ENCODE measurements around the gene PTPN3.

The PTPN3 gene

DNA sequence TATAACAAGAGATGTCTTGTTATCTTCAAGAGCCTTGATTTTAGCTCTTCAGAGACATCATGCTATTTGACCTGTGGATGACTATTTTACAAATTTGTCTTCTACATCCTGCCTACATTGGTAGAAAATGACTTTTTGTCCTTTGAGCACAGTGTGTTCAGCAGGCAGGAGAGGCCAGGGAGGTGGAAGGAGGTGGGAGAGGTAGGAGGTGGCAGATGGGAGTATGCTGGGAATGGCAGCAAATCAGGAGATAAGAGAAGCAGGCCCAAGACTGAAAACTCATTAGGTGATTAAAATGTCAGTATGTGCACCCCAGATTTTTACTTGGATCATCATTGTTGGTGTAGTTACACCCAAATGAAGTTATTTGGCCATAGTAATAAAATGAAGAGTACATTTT lies 44.1 kb downstream of the PTPN3 start:
- no peak for DNase-seq (ENCODE audit: low read depth)

DNA sequence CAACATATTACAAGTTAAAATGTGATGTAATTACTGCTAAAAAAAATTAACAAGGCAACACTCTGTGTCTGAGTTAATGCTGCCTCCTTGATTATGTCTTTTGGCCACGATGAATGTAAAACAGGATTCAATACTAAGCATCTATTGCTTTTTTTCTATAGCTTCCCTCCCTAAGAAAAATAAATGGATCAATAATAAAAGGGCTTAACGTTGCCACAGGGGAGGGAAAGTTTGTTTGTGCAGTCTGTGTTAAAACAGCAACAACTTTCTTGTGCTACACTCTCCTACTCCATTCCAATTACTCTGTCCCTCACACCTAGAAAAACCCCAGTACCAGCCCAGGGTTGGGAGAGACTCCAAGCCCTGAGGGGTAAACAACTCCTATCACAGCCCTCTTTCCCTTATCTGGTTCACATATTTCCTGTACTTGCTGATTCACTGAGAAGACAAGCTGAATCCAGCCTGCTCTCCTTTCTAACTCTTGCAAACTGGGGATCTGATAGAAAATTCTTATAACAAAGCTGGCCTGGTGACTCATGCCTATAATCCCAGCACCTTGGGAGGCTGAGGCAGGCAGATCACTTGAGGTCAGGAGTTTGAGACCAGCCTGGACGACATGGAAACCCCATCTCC lies 44.8 kb downstream of the PTPN3 start:
- peak; percentile 47 for DNase-seq (ENCODE audit: low read depth)

GRCh38 chr9:109452761-109453160 lies 45.3 kb downstream of the PTPN3 start:
- peak; percentile 70 for DNase-seq (ENCODE audit: low read depth)

DNA sequence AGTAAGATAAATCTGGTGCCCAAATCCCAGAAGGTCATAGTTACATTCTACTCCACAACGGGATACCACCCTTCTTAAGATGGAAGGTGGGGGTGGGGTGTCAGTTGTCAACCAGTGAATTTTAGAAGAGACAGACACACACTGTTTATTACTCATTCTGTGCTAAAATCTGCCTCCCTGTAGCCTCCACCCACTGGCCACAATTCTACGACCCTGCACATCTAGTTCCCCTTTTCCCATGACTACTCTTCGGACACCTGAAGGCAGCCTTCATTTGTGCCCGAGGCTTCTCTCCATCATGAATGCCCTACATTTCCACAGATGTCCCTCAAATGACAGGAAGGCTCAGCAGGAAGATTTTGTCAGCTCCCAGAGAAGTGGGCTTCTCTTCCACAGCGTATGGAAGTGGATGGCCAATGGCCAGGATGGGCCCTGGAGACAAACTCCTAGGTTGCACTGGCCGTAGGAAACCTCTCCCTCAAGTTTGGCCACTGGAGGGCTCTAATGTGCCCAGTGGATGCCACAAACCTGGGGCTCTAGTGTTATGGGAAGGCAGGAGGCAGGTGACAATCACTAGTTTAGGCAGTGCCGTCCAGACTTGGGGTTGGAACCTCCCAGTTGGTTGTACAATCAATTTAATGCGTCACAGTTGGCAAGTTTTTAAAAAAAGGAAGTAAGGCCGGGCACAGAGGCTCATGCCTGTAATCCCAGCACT lies 46.6 kb downstream of the PTPN3 start:
- DNase-seq (ENCODE audit: low read depth): no peak

- DNase-seq (ENCODE audit: low read depth): peak; percentile 27
Observed at GRCh38 chr9:109450346-109450745, 47.8 kb downstream of the PTPN3 start.

GRCh38 chr9:109449036-109449798 lies 48.9 kb downstream of the PTPN3 start:
- DNase-seq (ENCODE audit: low read depth): no peak

DNA sequence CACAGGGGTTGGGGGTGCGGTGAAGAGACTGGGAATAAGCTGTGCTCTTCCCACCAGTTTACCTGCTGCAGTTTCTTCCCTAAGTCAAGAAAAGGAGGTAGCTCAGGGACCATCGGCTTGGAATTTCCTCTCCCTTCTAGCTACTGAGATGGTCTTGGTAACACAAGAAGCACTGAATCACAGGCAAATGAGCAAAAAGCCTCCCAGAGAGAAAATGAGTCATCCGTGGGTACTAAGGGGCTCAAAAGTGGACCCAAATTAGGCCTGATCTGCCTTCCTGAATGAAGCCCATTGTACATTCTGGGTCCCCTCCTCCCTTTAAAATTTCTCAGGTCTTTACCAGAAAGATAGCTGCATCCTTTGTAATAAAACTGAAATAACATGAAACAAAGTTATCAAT lies 49.9 kb downstream of the PTPN3 start:
- peak; percentile 60 for DNase-seq (ENCODE audit: low read depth)

DNA sequence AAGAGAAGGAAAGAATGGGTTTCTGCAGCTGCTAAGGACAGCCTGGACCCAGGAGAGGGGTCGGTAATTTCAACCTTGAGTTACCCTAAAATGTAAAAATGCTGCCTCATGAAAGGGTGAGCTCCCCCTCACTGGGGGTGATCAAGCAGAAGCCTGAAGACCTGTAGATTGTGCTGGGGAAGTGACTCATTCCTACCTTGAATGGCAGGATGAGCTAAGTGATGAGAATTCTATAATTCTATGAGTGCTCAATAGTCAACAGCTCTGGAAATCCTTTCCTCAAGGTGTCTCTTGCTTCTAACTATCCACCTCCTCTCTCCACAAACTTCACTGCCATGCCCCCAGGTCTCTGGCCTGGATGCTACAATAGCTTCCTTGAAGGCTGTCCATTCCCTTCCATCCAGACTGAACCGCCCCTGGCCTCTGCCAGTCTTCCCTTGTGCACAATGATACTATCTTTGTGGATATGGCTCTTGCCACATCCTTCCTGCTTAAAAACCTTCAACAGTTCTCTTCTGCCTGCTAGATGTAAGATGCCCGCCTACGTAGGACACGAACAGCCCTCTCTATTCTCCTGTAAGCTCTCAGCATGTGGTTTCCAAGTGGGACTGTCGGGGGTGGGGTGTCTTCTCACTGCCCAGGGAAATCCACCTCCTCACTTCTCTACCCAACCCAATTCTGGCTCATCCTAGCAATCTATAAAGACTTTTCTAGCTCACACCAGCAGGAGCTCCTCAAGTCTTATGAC lies 50.6 kb downstream of the PTPN3 start:
- DNase-seq (ENCODE audit: low read depth): no peak

- peak; percentile 29 for DNase-seq (ENCODE audit: low read depth)
Observed at GRCh38 chr9:109444771-109445320, 53.3 kb downstream of the PTPN3 start.

DNA sequence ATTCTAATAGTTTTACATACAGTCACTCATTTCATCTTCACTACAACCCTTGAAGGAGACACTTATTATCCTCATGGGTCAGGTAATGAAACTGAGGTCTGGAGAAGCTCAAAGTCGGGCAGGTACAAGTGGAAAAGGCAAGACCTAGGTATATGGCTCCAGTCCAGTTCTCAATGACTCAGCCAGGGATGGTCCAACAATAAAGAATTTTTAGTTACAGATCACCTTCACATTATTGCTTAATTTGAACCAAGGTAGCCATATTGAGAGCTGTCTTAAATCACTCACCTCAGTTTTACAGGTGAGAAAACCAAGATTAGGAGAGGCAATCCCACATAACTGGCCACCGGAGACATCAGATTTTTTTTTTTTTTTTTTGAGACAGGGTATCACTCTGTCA lies 55.4 kb downstream of the PTPN3 start:
- DNase-seq (ENCODE audit: low read depth): no peak

DNA sequence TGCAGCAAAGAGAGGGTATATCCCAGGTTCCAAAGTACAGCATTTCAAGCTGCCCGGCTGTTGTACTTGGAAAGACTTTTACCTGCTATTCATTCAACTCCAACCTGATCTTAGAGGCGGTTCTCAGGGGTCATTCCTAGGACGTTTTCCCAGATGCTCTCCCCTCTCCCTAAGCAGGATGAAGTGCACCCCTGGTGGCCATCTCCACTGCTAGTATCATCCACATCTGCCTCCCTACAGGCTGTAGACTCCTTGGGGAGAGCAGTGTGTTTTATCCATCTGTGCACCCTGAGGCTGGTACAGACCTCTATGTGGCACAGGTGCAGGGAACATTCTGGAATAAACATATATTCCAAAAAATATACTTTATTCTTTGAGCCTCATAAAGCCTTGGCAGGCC lies 56.8 kb downstream of the PTPN3 start:
- DNase-seq (ENCODE audit: low read depth): no peak

GRCh38 chr9:109440797-109441287 lies 57.3 kb downstream of the PTPN3 start:
- DNase-seq (ENCODE audit: low read depth): peak; percentile 78

DNA sequence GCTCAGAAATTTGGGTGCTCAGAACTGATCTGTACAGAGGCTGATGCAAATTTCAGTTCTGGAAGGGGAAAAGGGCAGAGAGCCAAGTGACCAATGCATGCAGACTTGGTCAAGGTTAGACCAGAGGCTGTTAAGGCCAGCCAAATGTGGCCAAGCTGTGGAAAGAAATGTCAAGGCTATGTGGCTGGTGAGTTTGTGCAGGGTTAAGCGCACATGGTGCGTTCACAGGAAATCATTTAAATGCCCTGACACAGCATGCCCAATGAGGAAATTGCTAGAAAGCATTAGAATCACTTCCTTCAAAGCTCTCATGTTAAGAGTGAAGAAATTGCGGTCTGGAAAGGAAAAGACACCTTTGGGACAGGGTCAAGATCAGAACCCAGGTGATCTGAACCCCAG lies 58.0 kb downstream of the PTPN3 start:
- no peak for DNase-seq (ENCODE audit: low read depth)

DNA sequence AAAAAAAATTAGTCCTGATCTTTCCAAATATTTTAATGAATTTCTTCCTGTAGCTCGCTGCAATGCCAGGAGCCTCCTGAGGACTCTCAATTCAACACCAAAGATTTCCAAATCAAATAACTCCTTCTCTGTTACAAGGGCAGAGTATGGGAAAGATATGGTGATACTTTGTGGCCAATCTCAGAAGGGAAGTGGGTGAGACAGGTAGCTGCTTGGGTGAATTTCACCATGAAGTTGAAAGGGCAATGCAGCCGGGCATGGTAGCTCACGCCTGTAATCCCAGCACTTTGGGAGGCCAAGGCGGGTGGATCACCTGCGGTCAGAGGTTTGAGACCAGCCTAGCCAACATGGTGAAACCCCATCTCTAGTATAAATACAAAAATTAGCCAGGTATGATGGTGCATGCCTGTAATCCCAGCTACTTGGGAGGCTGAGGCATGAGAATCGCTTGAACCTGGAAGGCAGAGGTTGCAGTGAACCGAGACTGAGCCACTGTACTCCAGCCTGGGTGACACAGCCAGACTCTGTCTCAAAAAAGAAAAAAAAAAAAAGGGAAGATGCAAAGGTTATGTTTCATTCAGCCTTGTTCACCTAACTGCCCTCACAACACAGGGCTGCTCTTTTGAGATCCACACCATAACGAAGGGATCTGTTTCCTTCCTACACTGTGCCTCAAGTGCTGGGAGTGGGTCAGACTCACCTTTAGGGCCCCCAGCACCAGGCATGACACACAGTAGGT lies 58.6 kb downstream of the PTPN3 start:
- DNase-seq (ENCODE audit: low read depth): no peak

- no peak for DNase-seq (ENCODE audit: low read depth)
Observed at GRCh38 chr9:109437286-109437685, 60.8 kb downstream of the PTPN3 start.

GRCh38 chr9:109436071-109436470 lies 62.0 kb downstream of the PTPN3 start:
- no peak for DNase-seq (ENCODE audit: low read depth)

DNA sequence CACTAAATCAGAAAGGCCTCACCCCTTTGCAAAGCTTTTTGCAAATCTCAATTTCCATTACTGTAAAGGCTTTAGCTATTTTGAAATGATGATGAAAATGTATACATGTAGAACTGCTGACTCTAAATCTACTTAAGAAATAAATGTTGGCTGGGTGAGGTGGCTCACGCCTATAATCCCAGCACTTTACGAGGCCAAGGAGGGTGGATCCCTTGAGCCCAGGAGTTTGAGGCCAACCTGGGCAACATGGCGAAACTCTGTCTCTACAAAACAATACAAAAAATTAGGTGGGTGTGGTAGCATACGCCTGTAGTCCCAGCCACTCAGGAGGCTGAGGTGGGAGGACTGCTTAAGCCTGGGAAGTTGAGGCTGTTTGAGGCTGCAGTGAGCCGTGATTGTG lies 64.6 kb downstream of the PTPN3 start:
- no peak for DNase-seq (ENCODE audit: low read depth)

DNA sequence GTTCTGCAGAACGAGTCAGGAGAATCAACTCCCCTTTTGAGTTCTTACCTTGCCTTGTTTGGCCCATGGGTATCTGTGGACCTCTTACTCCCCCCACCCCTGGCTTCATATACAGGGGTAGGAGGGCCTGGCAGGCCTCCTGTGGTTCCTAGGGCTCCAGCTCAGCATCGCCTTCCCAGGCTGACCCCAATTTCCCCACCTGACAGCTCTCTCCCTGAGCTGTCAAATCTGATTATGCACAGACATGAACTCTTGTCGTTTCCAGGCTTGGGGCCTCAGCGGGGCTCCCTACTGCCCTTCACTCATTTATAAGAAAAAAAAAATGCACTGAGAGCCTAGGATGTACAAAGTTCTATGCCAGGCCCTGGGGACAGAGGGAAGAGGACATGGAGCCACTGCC lies 67.9 kb downstream of the PTPN3 start:
- DNase-seq (ENCODE audit: low read depth): no peak

DNA sequence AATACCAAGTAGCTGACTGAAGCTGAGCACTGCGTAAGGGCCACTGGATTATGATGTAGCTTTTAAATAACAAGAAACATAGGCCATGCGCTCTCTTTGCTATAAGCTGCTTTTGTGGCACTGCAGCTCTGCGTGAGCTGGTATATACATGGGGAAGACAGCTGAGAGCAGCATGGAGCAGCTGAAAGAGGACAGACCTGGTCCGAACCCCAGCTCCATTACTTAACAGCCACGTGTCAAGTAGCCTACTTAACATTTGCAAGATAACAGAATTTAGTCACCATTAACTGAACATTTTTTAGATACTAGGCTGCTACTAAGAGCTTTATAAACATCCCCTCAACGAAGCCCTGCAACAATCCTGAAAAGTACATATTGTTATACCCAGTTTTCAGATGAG lies 69.3 kb downstream of the PTPN3 start:
- no peak for DNase-seq (ENCODE audit: low read depth)

- DNase-seq (ENCODE audit: low read depth): no peak
Observed at GRCh38 chr9:109427886-109428285, 70.2 kb downstream of the PTPN3 start.
